Transverse colon (tissue), 4 donors: ENCODE measurements around the gene RSBN1.

ENCODE experiments used
- POLR2A ChIP-seq: fragments of 450-650 bp; IDR thresholded peaks from one replicate; pipeline ENCODE4 v1.6.1; 2016; ENCODE audit warnings: antibody characterized with exemption, mild to moderate bottlenecking, moderate library complexity
- POLR2AphosphoS5 ChIP-seq, 3 donors: sonication (generic); formaldehyde crosslinking; IDR thresholded peaks; one replicate each; pipeline ENCODE4 v1.6.1; 2016; ENCODE audit warnings: antibody characterized with exemption in 3 of 3
- TF ChIP-seq, protein P1 (sequence below), 5 experiments: fragments of 200-600 bp in 3 of 5; fragments of 450-650 bp in 2 of 5; sonication (generic) in 3 of 5; IDR thresholded peaks; 1 replicate in 2 of 5; 2 replicates in 3 of 5; pipeline ENCODE4 v1.5.1; 2016 to 2017; ENCODE audit warnings: antibody characterized with exemption in 5 of 5, inconsistent platforms in 3 of 5, mild to moderate bottlenecking in 2 of 5, moderate library complexity in 1 of 5

GRCh38 chr1:113787663-113788062, 24.6 kb downstream of the RSBN1 start:
- TF ChIP-seq POLR2AphosphoS5 (IDR thresholded peaks at IDR 0.05) (no peak), POLR2A (no peak)
- TF ChIP-seq, protein P1, sequence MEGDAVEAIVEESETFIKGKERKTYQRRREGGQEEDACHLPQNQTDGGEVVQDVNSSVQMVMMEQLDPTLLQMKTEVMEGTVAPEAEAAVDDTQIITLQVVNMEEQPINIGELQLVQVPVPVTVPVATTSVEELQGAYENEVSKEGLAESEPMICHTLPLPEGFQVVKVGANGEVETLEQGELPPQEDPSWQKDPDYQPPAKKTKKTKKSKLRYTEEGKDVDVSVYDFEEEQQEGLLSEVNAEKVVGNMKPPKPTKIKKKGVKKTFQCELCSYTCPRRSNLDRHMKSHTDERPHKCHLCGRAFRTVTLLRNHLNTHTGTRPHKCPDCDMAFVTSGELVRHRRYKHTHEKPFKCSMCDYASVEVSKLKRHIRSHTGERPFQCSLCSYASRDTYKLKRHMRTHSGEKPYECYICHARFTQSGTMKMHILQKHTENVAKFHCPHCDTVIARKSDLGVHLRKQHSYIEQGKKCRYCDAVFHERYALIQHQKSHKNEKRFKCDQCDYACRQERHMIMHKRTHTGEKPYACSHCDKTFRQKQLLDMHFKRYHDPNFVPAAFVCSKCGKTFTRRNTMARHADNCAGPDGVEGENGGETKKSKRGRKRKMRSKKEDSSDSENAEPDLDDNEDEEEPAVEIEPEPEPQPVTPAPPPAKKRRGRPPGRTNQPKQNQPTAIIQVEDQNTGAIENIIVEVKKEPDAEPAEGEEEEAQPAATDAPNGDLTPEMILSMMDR (IDR thresholded peaks at IDR 0.05) = no peak
